ENCODE data around the gene PSAT1.

DNA sequence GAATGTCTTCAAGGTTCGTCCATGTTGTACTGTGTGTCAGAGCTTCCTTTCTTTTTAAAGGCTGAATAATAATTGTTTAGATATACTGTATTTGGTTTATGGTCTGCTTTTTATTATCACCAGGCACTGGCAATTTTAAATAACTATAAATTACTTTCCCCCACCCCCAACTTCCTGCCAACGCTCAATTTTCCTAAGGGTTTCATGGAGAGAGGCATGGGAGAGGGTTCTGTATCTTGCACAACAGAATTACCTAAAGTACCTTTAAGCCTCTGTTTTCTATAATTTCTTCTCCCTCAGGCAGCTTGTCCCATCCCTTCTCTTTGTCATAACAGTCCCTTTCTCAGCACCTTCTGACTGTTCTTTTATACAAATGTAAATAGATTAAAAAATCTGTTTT lies 10.4 kb downstream of the PSAT1 start:
- TF ChIP-seq, protein P1, sequence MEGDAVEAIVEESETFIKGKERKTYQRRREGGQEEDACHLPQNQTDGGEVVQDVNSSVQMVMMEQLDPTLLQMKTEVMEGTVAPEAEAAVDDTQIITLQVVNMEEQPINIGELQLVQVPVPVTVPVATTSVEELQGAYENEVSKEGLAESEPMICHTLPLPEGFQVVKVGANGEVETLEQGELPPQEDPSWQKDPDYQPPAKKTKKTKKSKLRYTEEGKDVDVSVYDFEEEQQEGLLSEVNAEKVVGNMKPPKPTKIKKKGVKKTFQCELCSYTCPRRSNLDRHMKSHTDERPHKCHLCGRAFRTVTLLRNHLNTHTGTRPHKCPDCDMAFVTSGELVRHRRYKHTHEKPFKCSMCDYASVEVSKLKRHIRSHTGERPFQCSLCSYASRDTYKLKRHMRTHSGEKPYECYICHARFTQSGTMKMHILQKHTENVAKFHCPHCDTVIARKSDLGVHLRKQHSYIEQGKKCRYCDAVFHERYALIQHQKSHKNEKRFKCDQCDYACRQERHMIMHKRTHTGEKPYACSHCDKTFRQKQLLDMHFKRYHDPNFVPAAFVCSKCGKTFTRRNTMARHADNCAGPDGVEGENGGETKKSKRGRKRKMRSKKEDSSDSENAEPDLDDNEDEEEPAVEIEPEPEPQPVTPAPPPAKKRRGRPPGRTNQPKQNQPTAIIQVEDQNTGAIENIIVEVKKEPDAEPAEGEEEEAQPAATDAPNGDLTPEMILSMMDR (IDR thresholded peaks at IDR 0.05): no peak
- no peak for TF ChIP-seq POLR2A (IDR thresholded peaks at IDR 0.05)

All from testis (tissue), 2 donors.